Activated CD4-positive, alpha-beta memory T cell treated with anti-CD3 and anti-CD28 coated beads for 36 hours (primary cell): ENCODE results near the gene CLSTN2. TPM values are rescaled to one million over a fixed set of nuclear protein-coding genes. Genes with fewer than 3 reads are reported as not detected.

ENCODE experiments used
- CTCF ChIA-PET: fragments of 350-600 bp; sonication (Branson Sonifier 250); formaldehyde crosslinking; loops from one replicate; lab custom pipeline; 2021; ENCODE audit warnings: antibody characterized with exemption, inconsistent platforms; lab: Charles Lee
- POLR2A ChIA-PET: fragments of 350-600 bp; sonication (Branson Sonifier 250); formaldehyde crosslinking; loops from one replicate; lab custom pipeline; 2021; ENCODE audit warnings: antibody characterized with exemption; lab: Charles Lee
- DNase-seq: peaks from one replicate; pipeline ENCODE4 v3.0.0-alpha.2; 2020
- H3K27ac Mint-ChIP-seq: one replicate; pipeline ENCODE4 v1.8.0; 2021; ENCODE audit warnings: mixed read lengths
- H3K27me3 Mint-ChIP-seq: one replicate; pipeline ENCODE4 v1.8.0; 2021; ENCODE audit warnings: mixed read lengths
- H3K36me3 Mint-ChIP-seq: one replicate; pipeline ENCODE4 v1.8.0; 2021; ENCODE audit warnings: mixed read lengths
- H3K4me1 Mint-ChIP-seq: one replicate; pipeline ENCODE4 v1.8.0; 2021; ENCODE audit warnings: low read depth, mixed read lengths
- H3K4me3 Mint-ChIP-seq: one replicate; pipeline ENCODE4 v1.8.0; 2021; ENCODE audit warnings: mild to moderate bottlenecking, mixed read lengths
- H3K9me3 Mint-ChIP-seq: one replicate; pipeline ENCODE4 v1.8.0; 2021; ENCODE audit warnings: mixed read lengths
- intact Hi-C: fragments of 100-400 bp; cut with micrococcal nuclease; formaldehyde crosslinking; loops from one replicate; pipeline ENCODE4 v1.15.1; 2023
- total RNA-seq, 2 experiments: library from RNA; stranded (reverse); gene quantifications; one replicate each; pipeline ENCODE4 v1.2.3, GENCODE V29; 2021

Gene CLSTN2
- total RNA-seq, 2 experiments from 2014 or later = not detected

GRCh38 chr3:140094487-140094886 is 159.5 kb downstream of the CLSTN2 start:
- ChIA-PET POLR2A (no interaction called here), CTCF (no interaction called here)
- DNase-seq = no peak
- Mint-ChIP-seq H3K27ac (no peak overlapping the region), H3K4me3 (no peak overlapping the region), H3K4me1 (no peaks in the 10 kb centered on the region), H3K36me3 (no peaks in the 10 kb centered on the region), H3K27me3 (no peaks in the 10 kb centered on the region), H3K9me3 (no peaks in the 10 kb centered on the region)
- intact Hi-C loops = no loop called here

- no peaks in the 10 kb centered on the region for H3K4me1 Mint-ChIP-seq
- ChIA-PET CTCF (no interaction called here), POLR2A (no interaction called here)
- H3K36me3 Mint-ChIP-seq = no peaks in the 10 kb centered on the region
- no peak overlapping the region for H3K4me3 Mint-ChIP-seq
- no peaks in the 10 kb centered on the region for H3K9me3 Mint-ChIP-seq
- intact Hi-C loops = no loop called here
- H3K27ac Mint-ChIP-seq = no peak overlapping the region
- no peaks in the 10 kb centered on the region for H3K27me3 Mint-ChIP-seq
- no peak for DNase-seq
These were observed 161.1 kb downstream of the CLSTN2 start for GRCh38 chr3:140096037-140096436.

- Mint-ChIP-seq H3K27ac (no peak overlapping the region), H3K36me3 (no peaks in the 10 kb centered on the region), H3K4me3 (no peak overlapping the region), H3K9me3 (no peaks in the 10 kb centered on the region), H3K27me3 (no peaks in the 10 kb centered on the region), H3K4me1 (no peaks in the 10 kb centered on the region)
- intact Hi-C loops = no loop called here
- CTCF ChIA-PET = no interaction called here
- POLR2A ChIA-PET = no interaction called here
- no peak for DNase-seq
These were observed 163.1 kb downstream of the CLSTN2 start for GRCh38 chr3:140097874-140098635.

GRCh38 chr3:140100479-140100878 is 165.5 kb downstream of the CLSTN2 start:
- Mint-ChIP-seq H3K27me3 (no peaks in the 10 kb centered on the region), H3K36me3 (no peaks in the 10 kb centered on the region), H3K4me1 (no peaks in the 10 kb centered on the region), H3K4me3 (no peak overlapping the region), H3K9me3 (no peaks in the 10 kb centered on the region), H3K27ac (no peak overlapping the region)
- no peak for DNase-seq
- intact Hi-C loops = no loop called here
- ChIA-PET CTCF (no interaction called here), POLR2A (no interaction called here)

- intact Hi-C loops = no loop called here
- CTCF ChIA-PET = no interaction called here
- H3K9me3 Mint-ChIP-seq = no peaks in the 10 kb centered on the region
- no peaks in the 10 kb centered on the region for H3K36me3 Mint-ChIP-seq
- H3K4me1 Mint-ChIP-seq = no peaks in the 10 kb centered on the region
- no peaks in the 10 kb centered on the region for H3K27me3 Mint-ChIP-seq
- no peak overlapping the region for H3K4me3 Mint-ChIP-seq
- no peak overlapping the region for H3K27ac Mint-ChIP-seq
- no peak for DNase-seq
- POLR2A ChIA-PET = no interaction called here
These were observed 168.2 kb downstream of the CLSTN2 start for GRCh38 chr3:140103166-140103565.

- DNase-seq = no peak
- Mint-ChIP-seq H3K27me3 (no peaks in the 10 kb centered on the region), H3K4me3 (no peak overlapping the region), H3K36me3 (no peaks in the 10 kb centered on the region), H3K9me3 (no peaks in the 10 kb centered on the region), H3K4me1 (no peaks in the 10 kb centered on the region), H3K27ac (no peak overlapping the region)
- ChIA-PET CTCF (no interaction called here), POLR2A (no interaction called here)
- intact Hi-C loops = no loop called here
These were observed 169.1 kb downstream of the CLSTN2 start for GRCh38 chr3:140103986-140104645.

- Mint-ChIP-seq H3K27ac (no peak overlapping the region), H3K27me3 (no peaks in the 10 kb centered on the region), H3K4me1 (no peaks in the 10 kb centered on the region), H3K9me3 (no peaks in the 10 kb centered on the region), H3K4me3 (no peak overlapping the region), H3K36me3 (no peaks in the 10 kb centered on the region)
- CTCF ChIA-PET = no interaction called here
- no peak for DNase-seq
- intact Hi-C loops = no loop called here
- POLR2A ChIA-PET = no interaction called here
These were observed 179.2 kb downstream of the CLSTN2 start for GRCh38 chr3:140113996-140114788.

GRCh38 chr3:140114789-140115080 is 179.8 kb downstream of the CLSTN2 start:
- ChIA-PET CTCF (no interaction called here), POLR2A (no interaction called here)
- Mint-ChIP-seq H3K36me3 (no peaks in the 10 kb centered on the region), H3K4me1 (no peaks in the 10 kb centered on the region), H3K9me3 (no peaks in the 10 kb centered on the region), H3K27me3 (no peaks in the 10 kb centered on the region), H3K4me3 (no peak overlapping the region), H3K27ac (no peak overlapping the region)
- no peak for DNase-seq
- intact Hi-C loops = no loop called here

GRCh38 chr3:140117096-140117526 is 182.1 kb downstream of the CLSTN2 start:
- no peaks in the 10 kb centered on the region for H3K9me3 Mint-ChIP-seq
- no peak overlapping the region for H3K4me3 Mint-ChIP-seq
- ChIA-PET POLR2A (no interaction called here), CTCF (no interaction called here)
- H3K36me3 Mint-ChIP-seq = no peaks in the 10 kb centered on the region
- no peak for DNase-seq
- H3K27me3 Mint-ChIP-seq = no peaks in the 10 kb centered on the region
- no peaks in the 10 kb centered on the region for H3K4me1 Mint-ChIP-seq
- H3K27ac Mint-ChIP-seq = no peak overlapping the region
- intact Hi-C loops = no loop called here

GRCh38 chr3:140122183-140122582 is 187.2 kb downstream of the CLSTN2 start:
- Mint-ChIP-seq H3K36me3 (no peaks in the 10 kb centered on the region), H3K4me1 (no peaks in the 10 kb centered on the region), H3K9me3 (no peaks in the 10 kb centered on the region), H3K27ac (no peak overlapping the region), H3K4me3 (no peak overlapping the region), H3K27me3 (no peaks in the 10 kb centered on the region)
- intact Hi-C loops = no loop called here
- no peak for DNase-seq
- CTCF ChIA-PET = no interaction called here
- POLR2A ChIA-PET = no interaction called here

- H3K9me3 Mint-ChIP-seq = no peaks in the 10 kb centered on the region
- no peaks in the 10 kb centered on the region for H3K36me3 Mint-ChIP-seq
- no peak overlapping the region for H3K27ac Mint-ChIP-seq
- ChIA-PET CTCF (interaction anchor here (1.0 kb wide), 1 partner anchor 10 kb away, joined by 5 read pairs; no protein-coding TSS in a partner anchor), POLR2A (no interaction called here)
- H3K4me3 Mint-ChIP-seq = no peak overlapping the region
- intact Hi-C loops = no loop called here
- no peaks in the 10 kb centered on the region for H3K4me1 Mint-ChIP-seq
- no peaks in the 10 kb centered on the region for H3K27me3 Mint-ChIP-seq
- no peak for DNase-seq
These were observed 193.2 kb downstream of the CLSTN2 start for GRCh38 chr3:140128217-140128616.

- intact Hi-C loops = no loop called here
- Mint-ChIP-seq H3K4me1 (no peaks in the 10 kb centered on the region), H3K9me3 (no peaks in the 10 kb centered on the region), H3K4me3 (no peak overlapping the region), H3K27ac (no peak overlapping the region), H3K27me3 (no peaks in the 10 kb centered on the region), H3K36me3 (no peaks in the 10 kb centered on the region)
- DNase-seq = peak; percentile 14
- POLR2A ChIA-PET = no interaction called here
- CTCF ChIA-PET = interaction anchor here (1.0 to 1.1 kb wide), 2 partner anchors 10 to 701 kb away, joined by 4 to 5 read pairs; no protein-coding TSS in a partner anchor
These were observed 193.6 kb downstream of the CLSTN2 start for GRCh38 chr3:140128631-140129030.
